Endothelial cell (in vitro differentiated cells): ENCODE results near the gene GPATCH8. TPM values are rescaled to one million over a fixed set of nuclear protein-coding genes. Genes with fewer than 3 reads are reported as not detected.
A peak's percentile ranks its signal among the peaks of the same experiment; 100 is the strongest.

Experiments
- DNase-seq: peaks from one replicate; pipeline ENCODE4 v3.0.0; 2021; ENCODE audit warnings: low spot score
- H3K27ac Mint-ChIP-seq: one replicate; pipeline ENCODE4 v1.8.0; 2021; ENCODE audit warnings: mixed read lengths, inconsistent platforms; ENCODE audit not compliant: unreplicated experiment
- H3K27me3 Mint-ChIP-seq: one replicate; pipeline ENCODE4 v1.8.0; 2021; ENCODE audit warnings: mild to moderate bottlenecking, moderate library complexity, mixed read lengths, inconsistent platforms; ENCODE audit not compliant: unreplicated experiment
- H3K36me3 Mint-ChIP-seq: one replicate; pipeline ENCODE4 v1.8.0; 2021; ENCODE audit warnings: mild to moderate bottlenecking, low read depth, mixed read lengths, inconsistent platforms; ENCODE audit not compliant: unreplicated experiment
- H3K4me1 Mint-ChIP-seq: one replicate; pipeline ENCODE4 v1.8.0; 2021; ENCODE audit warnings: mild to moderate bottlenecking, mixed read lengths, inconsistent platforms; ENCODE audit not compliant: unreplicated experiment
- H3K4me3 Mint-ChIP-seq: one replicate; pipeline ENCODE4 v1.8.0; 2021; ENCODE audit warnings: mild to moderate bottlenecking, mixed read lengths, inconsistent platforms; ENCODE audit not compliant: unreplicated experiment
- H3K9me3 Mint-ChIP-seq: one replicate; pipeline ENCODE4 v1.8.0; 2021; ENCODE audit warnings: mixed read lengths, inconsistent platforms; ENCODE audit not compliant: unreplicated experiment
- total RNA-seq: library from RNA; stranded (reverse); fragmentation: NEBNext Ultra II Directional; extraction: Animal tissue kit (Norgen Biotek cat#: 25700); gene quantifications from one replicate; pipeline ENCODE4 v1.2.1, GENCODE V29; 2021; ENCODE audit not compliant: unreplicated experiment
- TF ChIP-seq, protein P1 (sequence below): fragments of 200-600 bp; sonication (generic); IDR thresholded peaks from one replicate; pipeline ENCODE4 v1.5.0; 2021; ENCODE audit warnings: antibody characterized with exemption; ENCODE audit not compliant: unreplicated experiment

Gene GPATCH8
- total RNA-seq, 1 donor from 2014 or later, result 53.3 TPM

DNA sequence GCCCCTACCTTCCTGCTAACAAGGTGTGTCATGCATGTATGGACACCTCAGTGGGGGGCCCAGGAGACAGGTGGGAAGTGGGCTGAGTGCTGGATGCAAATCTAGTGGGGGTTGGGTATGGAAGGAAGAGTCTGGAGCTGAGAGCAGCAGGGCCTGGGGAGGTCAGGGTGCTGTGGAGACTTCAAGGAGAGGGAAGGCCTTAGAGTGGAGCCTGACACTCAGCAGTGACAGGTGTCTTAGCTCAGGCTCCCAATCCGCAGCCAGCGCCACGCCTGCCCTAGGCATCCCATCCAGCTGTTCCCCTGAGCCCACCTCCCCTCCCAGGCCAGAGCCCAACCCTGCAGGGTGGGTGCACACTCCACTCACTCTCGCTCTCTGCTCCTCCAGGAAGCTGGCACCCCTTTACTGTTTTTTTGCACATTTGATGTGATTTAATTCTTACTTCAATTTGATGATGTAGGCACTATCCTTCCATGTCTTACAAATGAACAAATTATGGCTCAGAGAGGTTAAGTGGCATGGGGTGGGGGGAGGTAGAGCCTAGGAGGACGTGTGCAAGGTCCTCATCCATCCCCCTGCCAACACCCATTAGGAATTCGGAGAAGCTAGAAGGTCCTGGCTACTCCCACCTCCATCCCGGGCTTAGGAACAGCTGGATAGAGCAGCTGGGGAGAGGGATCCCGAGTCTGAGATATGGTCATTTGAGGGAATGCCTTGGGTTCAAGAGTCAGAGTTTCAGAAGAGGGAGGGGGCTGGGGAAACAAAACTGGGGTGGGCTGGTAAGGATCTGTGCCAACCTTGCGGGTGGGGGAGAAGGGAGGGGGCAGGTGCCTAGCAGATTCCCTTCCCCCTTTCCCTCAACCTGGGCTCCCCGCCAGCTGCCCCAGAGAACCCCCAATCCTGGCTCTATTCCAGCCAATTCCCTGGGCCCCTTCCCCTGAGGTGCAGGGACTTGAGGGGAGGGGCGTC lies 141.6 kb downstream of the GPATCH8 start:
- H3K27ac Mint-ChIP-seq, result peak overlapping the region; percentile 10
- DNase-seq, result no peak
- peaks cover 15% of the 10 kb centered on the region for H3K4me1 Mint-ChIP-seq
- TF ChIP-seq, protein P1, sequence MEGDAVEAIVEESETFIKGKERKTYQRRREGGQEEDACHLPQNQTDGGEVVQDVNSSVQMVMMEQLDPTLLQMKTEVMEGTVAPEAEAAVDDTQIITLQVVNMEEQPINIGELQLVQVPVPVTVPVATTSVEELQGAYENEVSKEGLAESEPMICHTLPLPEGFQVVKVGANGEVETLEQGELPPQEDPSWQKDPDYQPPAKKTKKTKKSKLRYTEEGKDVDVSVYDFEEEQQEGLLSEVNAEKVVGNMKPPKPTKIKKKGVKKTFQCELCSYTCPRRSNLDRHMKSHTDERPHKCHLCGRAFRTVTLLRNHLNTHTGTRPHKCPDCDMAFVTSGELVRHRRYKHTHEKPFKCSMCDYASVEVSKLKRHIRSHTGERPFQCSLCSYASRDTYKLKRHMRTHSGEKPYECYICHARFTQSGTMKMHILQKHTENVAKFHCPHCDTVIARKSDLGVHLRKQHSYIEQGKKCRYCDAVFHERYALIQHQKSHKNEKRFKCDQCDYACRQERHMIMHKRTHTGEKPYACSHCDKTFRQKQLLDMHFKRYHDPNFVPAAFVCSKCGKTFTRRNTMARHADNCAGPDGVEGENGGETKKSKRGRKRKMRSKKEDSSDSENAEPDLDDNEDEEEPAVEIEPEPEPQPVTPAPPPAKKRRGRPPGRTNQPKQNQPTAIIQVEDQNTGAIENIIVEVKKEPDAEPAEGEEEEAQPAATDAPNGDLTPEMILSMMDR, result no peak
- peaks cover 16% of the 10 kb centered on the region for H3K27me3 Mint-ChIP-seq
- H3K4me3 Mint-ChIP-seq, result peak overlapping the region; percentile 37
- H3K36me3 Mint-ChIP-seq, result peaks cover 15% of the 10 kb centered on the region
- H3K9me3 Mint-ChIP-seq, result no peaks in the 10 kb centered on the region

DNA sequence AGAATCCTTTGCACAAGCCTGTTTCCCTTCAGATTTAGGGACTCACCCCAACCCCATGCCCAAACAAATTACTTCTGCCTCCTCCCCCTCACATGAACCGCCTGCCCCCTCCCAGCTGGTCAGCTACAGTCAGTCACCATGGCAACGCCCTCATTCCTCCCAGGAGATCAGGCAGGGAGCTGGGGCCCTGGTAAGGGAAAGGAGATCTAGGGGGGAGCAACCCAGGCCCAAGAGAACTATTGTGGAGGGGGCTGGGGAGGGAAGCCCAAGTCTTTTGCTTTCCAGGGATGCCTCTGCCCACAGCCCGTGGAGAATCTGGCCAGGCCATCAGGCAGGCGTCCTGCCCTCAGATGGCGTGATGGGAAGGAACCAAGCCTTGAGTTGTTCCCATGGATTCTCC lies 142.4 kb downstream of the GPATCH8 start:
- H3K27ac Mint-ChIP-seq, result no peak overlapping the region
- no peaks in the 10 kb centered on the region for H3K9me3 Mint-ChIP-seq
- peaks cover 15% of the 10 kb centered on the region for H3K27me3 Mint-ChIP-seq
- peaks cover 15% of the 10 kb centered on the region for H3K36me3 Mint-ChIP-seq
- H3K4me1 Mint-ChIP-seq, result peaks cover 15% of the 10 kb centered on the region
- TF ChIP-seq, protein P1, result no peak
- peak overlapping the region; percentile 68 for H3K4me3 Mint-ChIP-seq
- no peak for DNase-seq

DNA sequence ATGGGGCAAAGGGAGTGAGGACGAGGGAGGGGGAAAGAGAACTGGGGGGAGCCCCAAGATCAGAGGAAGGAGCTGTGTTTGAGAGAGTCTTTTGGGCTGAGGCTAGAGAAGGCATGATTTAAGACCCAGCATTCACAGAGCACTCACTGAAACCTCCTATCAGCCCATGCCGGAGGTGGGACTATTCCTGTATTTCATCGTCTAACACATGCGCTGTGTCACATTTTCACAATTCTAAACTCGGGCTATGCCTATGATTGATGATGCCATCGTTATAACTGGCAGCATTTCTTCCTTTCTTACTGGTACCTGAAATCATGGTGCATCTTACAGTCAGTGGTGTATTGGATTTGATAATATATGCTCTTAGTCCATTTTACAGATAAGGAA lies 143.1 kb downstream of the GPATCH8 start:
- peaks cover 15% of the 10 kb centered on the region for H3K27me3 Mint-ChIP-seq
- TF ChIP-seq, protein P1, result no peak
- H3K4me3 Mint-ChIP-seq, result peak overlapping the region; percentile 68
- H3K4me1 Mint-ChIP-seq, result peaks cover 15% of the 10 kb centered on the region
- H3K36me3 Mint-ChIP-seq, result peaks cover 15% of the 10 kb centered on the region
- no peak overlapping the region for H3K27ac Mint-ChIP-seq
- no peaks in the 10 kb centered on the region for H3K9me3 Mint-ChIP-seq
- no peak for DNase-seq

DNA sequence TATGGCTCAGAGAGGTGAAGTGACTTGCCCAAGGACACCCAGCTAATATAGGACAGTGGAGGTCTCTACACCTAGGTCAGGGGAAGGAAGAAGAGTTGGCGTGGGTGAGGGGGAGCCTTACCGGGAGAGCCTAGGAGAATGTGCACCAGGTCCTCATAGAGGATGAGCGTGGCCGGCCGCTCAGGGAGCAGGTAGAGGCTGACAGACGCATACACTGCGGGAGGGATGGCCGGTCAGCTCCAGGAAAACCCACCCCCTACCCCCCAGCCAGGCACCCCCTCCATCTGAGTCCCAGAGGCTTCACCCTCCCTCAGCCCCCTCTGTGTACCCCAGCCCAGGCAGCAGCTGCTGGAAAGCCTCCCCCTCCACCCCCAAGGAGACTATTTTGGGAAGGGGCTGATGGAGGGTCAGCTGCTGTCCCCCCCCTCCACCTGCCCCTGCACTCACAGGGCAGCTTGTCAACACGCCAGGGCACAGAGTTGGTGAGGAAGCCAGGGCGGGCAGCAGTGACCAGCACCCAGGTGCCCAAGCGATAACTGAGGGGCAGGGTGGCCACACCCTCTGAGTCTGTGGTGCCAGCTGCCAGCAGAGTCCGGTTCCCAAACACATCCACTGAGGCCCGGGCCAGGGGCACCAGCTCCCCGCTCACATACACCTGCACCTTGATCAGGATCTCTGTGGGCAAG lies 143.6 kb downstream of the GPATCH8 start:
- H3K9me3 Mint-ChIP-seq, result no peaks in the 10 kb centered on the region
- H3K27me3 Mint-ChIP-seq, result peaks cover 15% of the 10 kb centered on the region
- H3K4me3 Mint-ChIP-seq, result peak overlapping the region; percentile 11
- H3K4me1 Mint-ChIP-seq, result peaks cover 15% of the 10 kb centered on the region
- no peak for DNase-seq
- H3K36me3 Mint-ChIP-seq, result peaks cover 15% of the 10 kb centered on the region
- no peak overlapping the region for H3K27ac Mint-ChIP-seq
- TF ChIP-seq, protein P1, result no peak
